Medulla oblongata (tissue), 1 donor: ENCODE measurements around the gene ATXN1L.
"Not testable (repeated sequence)": the region's sequence is repeated elsewhere in the genome, so short reads cannot be mapped to it uniquely, and the experiment has no call there.

Source experiments
- DNase-seq: peaks from one replicate; pipeline ENCODE4 v3.0.0-alpha.2; 2015; ENCODE audit errors: extremely low spot score

The ATXN1L gene

GRCh38 chr16:71894229-71894920 lies 48.6 kb downstream of the ATXN1L start:
- peak; percentile 72 for DNase-seq

GRCh38 chr16:71894921-71895678 lies 49.3 kb downstream of the ATXN1L start, which contains the start of gene IST1:
Gene IST1, plus strand, starts transcription at chr16:71895531. Its CDS starts 20,110 bp downstream, at chr16:71915641.
- DNase-seq = peak; percentile 99

GRCh38 chr16:71895679-71896365 lies 50.0 kb downstream of the ATXN1L start:
- DNase-seq = peak; percentile 35

- no peak for DNase-seq
Observed at GRCh38 chr16:71896764-71897368, 51.1 kb downstream of the ATXN1L start.

- DNase-seq = no peak
Observed at GRCh38 chr16:71899171-71899570, 53.4 kb downstream of the ATXN1L start.

- no peak for DNase-seq
Observed at GRCh38 chr16:71902656-71903365, 57.0 kb downstream of the ATXN1L start.

- no peak for DNase-seq
Observed at GRCh38 chr16:71903608-71904007, 57.8 kb downstream of the ATXN1L start.

- no peak for DNase-seq
Observed at GRCh38 chr16:71904239-71904638, 58.5 kb downstream of the ATXN1L start.

GRCh38 chr16:71905765-71906164 lies 60.0 kb downstream of the ATXN1L start:
- DNase-seq = not testable (repeated sequence)
